ENCODE data around the gene COX18. TPM values are rescaled to one million over a fixed set of nuclear protein-coding genes. Genes with fewer than 3 reads are reported as not detected.

Gene COX18
- polyA plus RNA-seq, 1 donor (not counting 4 experiments of a cell fraction or from before 2014, with no cell fraction given): 11.4 TPM

DNA sequence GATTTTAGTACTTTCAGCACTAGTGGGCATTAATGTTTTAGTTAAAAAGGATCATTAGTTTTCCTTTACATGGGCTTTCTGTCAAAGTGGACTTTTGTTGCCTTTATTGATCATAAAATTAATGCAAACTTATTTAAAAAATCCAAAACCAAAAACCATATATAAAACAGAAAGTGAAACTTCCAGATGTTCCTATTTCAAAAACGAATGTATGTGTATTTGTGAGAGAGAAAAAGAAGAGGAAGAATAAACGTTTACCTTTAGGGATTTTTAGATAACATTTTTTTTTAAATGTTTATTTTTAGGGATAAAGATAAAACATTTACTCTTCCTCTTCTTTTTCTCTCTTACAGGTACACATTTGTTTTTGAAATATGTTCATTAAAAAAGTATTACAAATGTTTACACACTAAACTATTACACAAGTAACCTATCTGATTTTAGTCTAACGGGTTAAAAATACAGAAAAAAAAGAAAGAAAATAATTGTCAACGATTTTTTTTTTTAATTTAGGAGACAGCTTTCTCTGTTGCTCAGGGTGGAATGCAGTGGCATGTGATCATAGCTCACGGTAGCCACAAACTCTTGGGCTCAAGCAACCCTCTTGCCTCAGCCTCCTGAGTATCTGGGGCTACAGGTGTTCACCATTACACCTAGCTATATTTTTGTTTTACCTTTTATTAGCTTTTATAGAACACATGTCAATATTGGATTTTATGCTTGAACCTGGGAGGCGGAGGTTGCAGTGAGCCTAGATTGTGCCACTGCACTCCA, 16.8 kb upstream of the COX18 start:
- dilution Hi-C loops (cut with MboI; ENCODE audit: extremely low pct_ligation_motif_present, low sequenced_read_pairs): no loop called here
- H4K20me1 ChIP-seq (ENCODE audit: control insufficient read depth, extremely low read depth, insufficient read depth, low read length): no peaks in the 10 kb centered on the region
- H3K9ac ChIP-seq (ENCODE audit: control insufficient read depth, extremely low read depth, insufficient read depth, low read length): no peak overlapping the region
- FAIRE-seq (no peak), DNase-seq (ENCODE audit: low read depth, low spot score) (no peak)
- no peak for TF ChIP-seq EZH2 (IDR thresholded peaks at IDR 0.05; ENCODE audit: low read length)
- TF ChIP-seq, protein P1, sequence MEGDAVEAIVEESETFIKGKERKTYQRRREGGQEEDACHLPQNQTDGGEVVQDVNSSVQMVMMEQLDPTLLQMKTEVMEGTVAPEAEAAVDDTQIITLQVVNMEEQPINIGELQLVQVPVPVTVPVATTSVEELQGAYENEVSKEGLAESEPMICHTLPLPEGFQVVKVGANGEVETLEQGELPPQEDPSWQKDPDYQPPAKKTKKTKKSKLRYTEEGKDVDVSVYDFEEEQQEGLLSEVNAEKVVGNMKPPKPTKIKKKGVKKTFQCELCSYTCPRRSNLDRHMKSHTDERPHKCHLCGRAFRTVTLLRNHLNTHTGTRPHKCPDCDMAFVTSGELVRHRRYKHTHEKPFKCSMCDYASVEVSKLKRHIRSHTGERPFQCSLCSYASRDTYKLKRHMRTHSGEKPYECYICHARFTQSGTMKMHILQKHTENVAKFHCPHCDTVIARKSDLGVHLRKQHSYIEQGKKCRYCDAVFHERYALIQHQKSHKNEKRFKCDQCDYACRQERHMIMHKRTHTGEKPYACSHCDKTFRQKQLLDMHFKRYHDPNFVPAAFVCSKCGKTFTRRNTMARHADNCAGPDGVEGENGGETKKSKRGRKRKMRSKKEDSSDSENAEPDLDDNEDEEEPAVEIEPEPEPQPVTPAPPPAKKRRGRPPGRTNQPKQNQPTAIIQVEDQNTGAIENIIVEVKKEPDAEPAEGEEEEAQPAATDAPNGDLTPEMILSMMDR (optimal IDR thresholded peaks at IDR 0.05 in 1 of 3, IDR thresholded peaks at IDR 0.05 in 1 of 3, conservative IDR thresholded peaks at IDR 0.05 in 1 of 3; ENCODE audit: extremely low read depth in 1 of 3, insufficient read depth in 2 of 3, low read length in 3 of 3): no peak
- no peak overlapping the region for H3K27ac ChIP-seq (ENCODE audit: control insufficient read depth, insufficient read depth, low read length)
- no peaks in the 10 kb centered on the region for H3K27me3 ChIP-seq (ENCODE audit: control insufficient read depth, extremely low read depth, insufficient read depth, low read length)
- H3K79me2 ChIP-seq (ENCODE audit: control insufficient read depth, insufficient read depth, low read length): peaks cover 12% of the 10 kb centered on the region
- no peak overlapping the region for H3K4me2 ChIP-seq (ENCODE audit: control insufficient read depth, extremely low read depth, insufficient read depth, low read depth, low read length)
- no peaks in the 10 kb centered on the region for H3K9me3 ChIP-seq (ENCODE audit: control insufficient read depth, low read depth, low read length)
- no peak overlapping the region for H2AFZ ChIP-seq (ENCODE audit: control insufficient read depth, low read length)
- no peaks in the 10 kb centered on the region for H3K4me1 ChIP-seq (ENCODE audit: control insufficient read depth, extremely low read depth, insufficient read depth, low read length)
- H3K4me3 ChIP-seq (ENCODE audit: control insufficient read depth in 2 of 3, extremely low read depth in 1 of 3, insufficient read depth in 2 of 3, low read depth in 1 of 3, low read length in 3 of 3): no peak overlapping the region
- no peaks in the 10 kb centered on the region for H3K9me1 ChIP-seq (ENCODE audit: control insufficient read depth, extremely low read depth, insufficient read depth, low read length)
- peaks cover 13 to 14% of the 10 kb centered on the region in 2 experiments for H3K36me3 ChIP-seq (ENCODE audit: control insufficient read depth in 2 of 2, extremely low read depth in 1 of 2, insufficient read depth in 2 of 2, low read length in 2 of 2)

DNA sequence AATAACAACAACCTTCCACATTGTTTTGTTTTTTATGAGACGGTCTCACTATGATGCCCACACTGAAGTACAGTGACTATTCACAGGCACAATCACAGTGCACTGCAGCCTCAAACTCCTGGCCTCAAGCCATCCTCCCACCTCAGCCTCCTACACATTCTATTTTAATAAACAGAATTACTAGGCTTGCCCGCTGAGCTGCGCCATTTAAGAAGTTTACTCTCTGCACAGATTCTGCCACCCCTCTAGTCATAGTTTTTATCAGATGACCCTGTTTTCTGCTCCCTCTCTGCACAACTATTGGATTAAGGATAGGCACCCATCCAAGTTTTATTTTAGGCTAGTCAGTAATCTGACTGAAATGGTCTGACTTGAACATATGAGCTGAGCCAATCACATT, 11.3 kb upstream of the COX18 start:
- H3K4me1 ChIP-seq (ENCODE audit: control insufficient read depth, extremely low read depth, insufficient read depth, low read length): no peaks in the 10 kb centered on the region
- FAIRE-seq: no peak
- DNase-seq (ENCODE audit: low read depth, low spot score): no peak

More for the DNA sequence above, 11.3 kb upstream of the COX18 start:
- Histone ChIP-seq H3K27ac (ENCODE audit: control insufficient read depth, insufficient read depth, low read length) (no peak overlapping the region), H3K4me3 (ENCODE audit: control insufficient read depth in 2 of 3, extremely low read depth in 1 of 3, insufficient read depth in 2 of 3, low read depth in 1 of 3, low read length in 3 of 3) (no peak overlapping the region), H3K9me1 (ENCODE audit: control insufficient read depth, extremely low read depth, insufficient read depth, low read length) (no peaks in the 10 kb centered on the region), H3K27me3 (ENCODE audit: control insufficient read depth, extremely low read depth, insufficient read depth, low read length) (no peaks in the 10 kb centered on the region), H3K9me3 (ENCODE audit: control insufficient read depth, low read depth, low read length) (no peaks in the 10 kb centered on the region), H3K9ac (ENCODE audit: control insufficient read depth, extremely low read depth, insufficient read depth, low read length) (no peak overlapping the region), H3K4me2 (ENCODE audit: control insufficient read depth, extremely low read depth, insufficient read depth, low read depth, low read length) (no peak overlapping the region), H3K79me2 (ENCODE audit: control insufficient read depth, insufficient read depth, low read length) (peaks cover 3% of the 10 kb centered on the region), H4K20me1 (ENCODE audit: control insufficient read depth, extremely low read depth, insufficient read depth, low read length) (no peaks in the 10 kb centered on the region), H3K36me3 (ENCODE audit: control insufficient read depth in 2 of 2, extremely low read depth in 1 of 2, insufficient read depth in 2 of 2, low read length in 2 of 2) (peaks cover 11 to 13% of the 10 kb centered on the region in 2 experiments), H2AFZ (ENCODE audit: control insufficient read depth, low read length) (no peak overlapping the region)
- dilution Hi-C loops (cut with MboI; ENCODE audit: extremely low pct_ligation_motif_present, low sequenced_read_pairs): no loop called here
- TF ChIP-seq, protein P1 (optimal IDR thresholded peaks at IDR 0.05 in 1 of 3, IDR thresholded peaks at IDR 0.05 in 1 of 3, conservative IDR thresholded peaks at IDR 0.05 in 1 of 3; ENCODE audit: extremely low read depth in 1 of 3, insufficient read depth in 2 of 3, low read length in 3 of 3): no peak
- no peak for TF ChIP-seq EZH2 (IDR thresholded peaks at IDR 0.05; ENCODE audit: low read length)

All from keratinocyte (primary cell).